Activated CD4-positive, alpha-beta T cell treated with anti-CD3 and anti-CD28 coated beads for 24 hours (primary cell): Measurements from ENCODE around the gene HSPB6.

Experiments used
- DNase-seq, 2 donors: peaks; one replicate each; pipeline ENCODE4 v3.0.0-alpha.2; 2020; ENCODE audit warnings: low read depth in 2 of 2

Gene HSPB6

DNA sequence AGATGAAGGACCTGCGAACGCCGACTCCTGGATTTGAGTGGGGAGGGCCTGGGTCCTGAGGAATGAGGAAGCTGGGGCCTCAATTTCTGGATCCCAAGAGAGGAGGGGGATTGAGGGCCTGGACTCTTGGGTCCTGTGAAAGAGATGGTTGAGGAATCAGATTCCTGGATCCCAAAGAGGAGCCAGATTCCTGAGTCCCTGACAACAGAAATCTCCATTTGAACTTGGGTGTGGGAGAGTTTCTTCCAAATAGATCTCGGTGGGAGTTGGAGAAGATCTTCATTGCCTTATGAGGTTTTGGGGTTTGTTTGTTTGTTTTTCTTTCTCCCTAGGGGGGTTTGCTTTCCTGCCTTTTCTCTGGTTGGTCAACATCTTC is 10.8 kb downstream of the HSPB6 start:
- no peak for DNase-seq

GRCh38 chr19:35745328-35746086 is 11.3 kb downstream of the HSPB6 start, which contains the start of the genes PSENEN and U2AF1L4:
TSS of gene PSENEN (plus strand) at chr19:35745651. CDS start at chr19:35745931, 280 bp downstream.
TSS of gene U2AF1L4 (minus strand) at chr19:35745418. CDS start at chr19:35745391, 27 bp downstream.
- peak; percentile 84 to 87 for DNase-seq

GRCh38 chr19:35744430-35745327 is 12.2 kb downstream of the HSPB6 start:
- DNase-seq, result peak; percentile 83 to 84

- DNase-seq, result no peak
Observed at GRCh38 chr19:35743640-35744429, 13.0 kb downstream of the HSPB6 start.

- peak; percentile 51 to 58 for DNase-seq
Observed at GRCh38 chr19:35742121-35742724, 14.6 kb downstream of the HSPB6 start, which contains the start of gene IGFLR1. TSS of gene IGFLR1 (minus strand) at chr19:35742452. CDS start at chr19:35741180, 1,272 bp downstream.

GRCh38 chr19:35741203-35741515 is 15.7 kb downstream of the HSPB6 start:
- DNase-seq, result no peak

DNA sequence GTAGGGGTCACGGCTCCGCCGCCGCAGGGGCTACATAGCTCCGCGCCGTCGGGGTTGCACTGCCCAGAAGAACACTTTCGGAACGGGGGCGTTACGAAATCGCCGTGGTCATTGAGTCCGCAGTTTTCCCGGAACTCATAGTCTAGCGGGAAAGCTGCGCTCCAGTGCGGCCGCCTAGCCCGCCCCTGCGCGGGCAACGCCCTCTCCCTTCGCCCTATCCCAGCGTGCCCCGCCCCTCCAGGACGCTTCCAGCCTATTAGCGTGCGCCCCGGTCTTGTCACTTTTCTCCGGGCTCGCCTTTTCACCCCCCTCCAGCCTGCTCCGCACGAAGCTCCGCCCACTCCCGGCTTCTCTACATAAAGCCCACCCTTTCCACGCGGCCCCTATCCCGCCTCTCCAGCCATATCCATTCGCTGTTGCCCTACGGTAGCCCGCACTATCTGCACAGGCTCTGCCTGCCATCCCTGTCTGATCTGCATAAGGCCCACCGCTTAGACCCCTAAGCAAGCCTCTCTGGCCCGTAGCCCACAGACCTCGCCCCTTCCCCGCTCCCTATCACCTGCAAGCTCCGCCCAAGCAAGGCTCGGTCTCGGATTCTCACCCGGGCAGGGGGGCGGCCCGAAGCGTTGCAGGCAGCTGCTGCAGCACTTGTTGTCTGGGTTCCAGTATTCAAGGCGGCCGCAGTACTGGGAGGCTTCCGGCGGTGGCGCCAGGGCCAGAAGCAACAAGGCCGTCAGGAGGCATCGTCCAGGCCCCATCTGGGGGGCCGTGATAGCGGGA is 16.2 kb downstream of the HSPB6 start:
- peak; percentile 92 to 95 for DNase-seq

DNA sequence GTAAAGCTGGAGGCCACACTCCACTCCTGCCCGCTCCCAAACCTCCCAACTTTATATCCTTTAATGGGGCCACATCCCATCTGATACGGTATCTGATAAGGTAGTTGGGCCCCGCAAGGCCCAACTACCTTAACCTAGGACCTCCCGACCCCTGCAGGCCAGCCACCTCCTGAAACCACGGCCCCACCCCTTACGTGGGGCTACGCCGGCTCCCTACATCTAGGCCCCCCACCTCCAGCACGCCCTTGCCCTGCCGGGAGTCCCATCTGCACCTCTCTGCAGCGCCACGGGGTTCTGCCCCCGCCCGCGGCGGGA is 16.8 kb downstream of the HSPB6 start:
- no peak for DNase-seq

- no peak for DNase-seq
Observed at GRCh38 chr19:35739275-35740107, 17.3 kb downstream of the HSPB6 start.

DNA sequence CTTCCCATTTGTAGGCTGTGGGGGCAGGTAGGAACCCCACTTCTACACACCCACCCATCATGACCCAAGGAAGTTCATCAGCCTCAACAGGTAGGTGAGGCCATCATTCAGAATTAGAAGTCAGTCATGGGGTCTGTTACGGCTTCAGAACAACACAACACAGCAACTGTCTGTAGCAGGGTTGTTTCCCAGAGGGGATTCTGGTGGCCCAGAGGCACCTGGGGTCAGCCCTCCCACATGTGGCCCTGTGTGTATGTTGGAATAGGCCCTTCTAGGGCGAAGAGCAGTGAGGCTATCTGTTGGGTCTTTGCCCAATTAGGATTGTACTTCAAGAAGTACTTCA is 18.0 kb downstream of the HSPB6 start:
- no peak for DNase-seq

GRCh38 chr19:35738021-35738886 is 18.6 kb downstream of the HSPB6 start:
- no peak for DNase-seq

DNA sequence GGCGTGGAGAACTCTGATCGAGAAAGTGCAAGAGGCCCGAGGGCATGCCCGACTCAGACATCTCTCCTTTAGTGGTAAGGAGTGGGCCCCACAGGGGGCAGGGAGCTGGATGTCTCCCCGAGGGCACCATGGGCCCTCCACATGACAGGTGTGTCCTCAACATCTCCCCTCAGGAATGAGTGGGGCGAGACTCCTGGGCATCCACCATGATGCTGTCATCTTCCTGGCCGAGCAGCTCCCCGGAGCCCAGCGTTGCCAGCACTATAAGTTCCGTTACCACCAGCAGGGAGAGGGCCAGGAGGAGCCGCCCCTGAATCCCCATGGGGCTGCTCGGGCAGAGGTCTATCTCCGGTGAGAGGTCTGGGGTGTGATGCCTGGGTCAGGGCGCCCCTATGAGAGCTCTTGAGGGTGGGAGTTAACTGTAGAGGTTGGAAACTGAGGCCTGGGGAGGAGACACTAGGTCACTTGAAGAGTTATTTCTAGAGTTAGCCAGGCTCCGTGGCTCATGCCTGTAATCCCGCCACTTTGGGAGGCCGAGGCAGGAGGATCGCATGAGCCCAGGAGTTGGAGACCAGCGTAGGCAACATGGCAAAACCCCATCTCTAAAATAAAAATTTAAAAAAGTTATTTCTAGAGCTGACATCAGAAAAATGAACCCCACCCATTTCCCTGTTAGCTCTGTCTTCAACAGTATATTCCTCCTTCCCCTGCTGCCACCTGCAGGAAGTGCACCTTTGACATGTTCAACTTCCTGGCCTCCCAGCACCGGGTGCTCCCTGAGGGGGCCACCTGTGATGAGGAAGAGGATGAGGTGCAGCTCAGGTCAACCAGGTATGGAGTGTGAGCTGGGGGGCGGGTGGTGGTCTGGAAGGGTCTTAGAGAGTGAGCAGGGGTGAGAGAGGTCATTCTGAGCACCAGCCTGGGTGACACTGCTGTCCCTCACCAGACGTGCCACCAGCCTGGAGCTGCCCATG is 19.6 kb downstream of the HSPB6 start:
- no peak for DNase-seq

DNA sequence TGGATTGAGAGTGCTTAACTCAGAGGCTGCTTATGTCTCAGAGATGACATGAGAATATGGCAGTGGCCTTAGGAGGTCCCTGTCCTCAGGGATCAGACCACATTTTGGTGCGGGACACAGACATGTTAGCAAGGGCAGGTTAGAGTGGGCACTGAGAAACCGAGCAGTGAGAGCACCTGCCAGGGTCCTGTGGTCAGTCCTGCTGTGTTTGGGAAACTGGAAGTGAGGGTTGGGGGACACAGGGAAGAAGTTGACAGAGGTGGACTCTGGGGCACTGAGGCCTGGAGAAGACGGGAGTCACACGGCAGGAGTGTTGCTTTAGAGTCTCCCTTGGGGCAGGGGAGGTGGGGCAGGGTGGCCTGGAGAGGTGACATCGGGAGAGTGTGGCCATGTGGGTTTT is 21.9 kb downstream of the HSPB6 start:
- DNase-seq, result no peak

GRCh38 chr19:35734273-35734672 is 22.6 kb downstream of the HSPB6 start:
- DNase-seq, result no peak

DNA sequence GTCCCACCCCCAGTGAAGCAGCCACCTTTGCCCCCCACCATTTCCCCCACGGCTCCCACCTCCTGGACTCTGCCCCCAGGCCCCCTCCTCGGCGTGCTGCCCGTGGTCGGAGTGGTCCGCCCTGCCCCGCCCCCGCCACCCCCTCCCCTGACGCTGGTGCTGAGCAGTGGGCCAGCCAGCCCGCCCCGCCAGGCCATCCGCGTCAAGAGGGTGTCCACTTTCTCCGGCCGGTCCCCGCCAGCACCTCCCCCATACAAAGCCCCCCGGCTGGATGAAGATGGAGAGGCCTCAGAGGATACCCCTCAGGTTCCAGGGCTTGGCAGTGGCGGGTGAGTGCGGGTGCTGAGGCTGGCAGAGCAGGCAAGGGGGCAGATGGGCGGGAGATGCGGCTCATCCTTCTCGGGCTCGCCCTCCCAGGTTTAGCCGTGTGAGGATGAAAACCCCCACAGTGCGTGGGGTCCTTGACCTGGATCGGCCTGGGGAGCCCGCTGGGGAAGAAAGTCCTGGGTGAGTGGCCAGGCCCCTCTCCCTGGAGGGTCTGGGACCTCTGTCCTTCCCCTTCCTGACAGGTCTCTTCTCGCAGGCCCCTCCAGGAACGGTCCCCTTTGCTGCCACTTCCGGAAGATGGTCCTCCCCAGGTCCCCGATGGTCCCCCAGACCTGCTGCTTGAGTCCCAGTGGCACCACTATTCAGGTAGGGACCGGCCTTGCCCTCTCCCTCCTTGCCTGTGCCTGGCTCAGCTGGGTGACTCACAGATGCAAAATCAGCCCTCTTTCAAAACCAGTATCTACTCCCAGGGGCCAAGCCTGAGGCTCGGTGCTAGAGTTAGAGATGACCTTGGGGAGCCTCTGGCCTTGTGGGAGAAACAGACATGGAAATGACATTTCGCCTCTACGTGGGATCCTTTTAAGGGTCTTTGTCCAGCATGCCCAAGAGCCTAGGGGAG is 23.4 kb downstream of the HSPB6 start:
- no peak for DNase-seq

- DNase-seq, result no peak
Observed at GRCh38 chr19:35732540-35733179, 24.2 kb downstream of the HSPB6 start.
